Adrenal gland (tissue), 5 donors: ENCODE data around the gene NOP14.

ENCODE experiments used
- POLR2A ChIP-seq, 2 donors: fragments of 450-650 bp; IDR thresholded peaks; one replicate each; pipeline ENCODE4 v1.6.1; 2017; ENCODE audit warnings: antibody characterized with exemption in 2 of 2, mild to moderate bottlenecking in 2 of 2, moderate library complexity in 1 of 2
- TF ChIP-seq, protein P1 (sequence below), 6 experiments: fragments of 450-650 bp in 4 of 6; fragments of 200-600 bp in 2 of 6; sonication (generic) in 1 of 6; IDR thresholded peaks; 1 replicate in 5 of 6; 2 replicates in 1 of 6; pipeline versions ENCODE4 v1.5.1 to v1.8.0; 2016 to 2021; ENCODE audit warnings: antibody characterized with exemption in 6 of 6, mild to moderate bottlenecking in 2 of 6, moderate library complexity in 1 of 6
- donor health status: DM: no; HTN: no; CAD: no.

DNA sequence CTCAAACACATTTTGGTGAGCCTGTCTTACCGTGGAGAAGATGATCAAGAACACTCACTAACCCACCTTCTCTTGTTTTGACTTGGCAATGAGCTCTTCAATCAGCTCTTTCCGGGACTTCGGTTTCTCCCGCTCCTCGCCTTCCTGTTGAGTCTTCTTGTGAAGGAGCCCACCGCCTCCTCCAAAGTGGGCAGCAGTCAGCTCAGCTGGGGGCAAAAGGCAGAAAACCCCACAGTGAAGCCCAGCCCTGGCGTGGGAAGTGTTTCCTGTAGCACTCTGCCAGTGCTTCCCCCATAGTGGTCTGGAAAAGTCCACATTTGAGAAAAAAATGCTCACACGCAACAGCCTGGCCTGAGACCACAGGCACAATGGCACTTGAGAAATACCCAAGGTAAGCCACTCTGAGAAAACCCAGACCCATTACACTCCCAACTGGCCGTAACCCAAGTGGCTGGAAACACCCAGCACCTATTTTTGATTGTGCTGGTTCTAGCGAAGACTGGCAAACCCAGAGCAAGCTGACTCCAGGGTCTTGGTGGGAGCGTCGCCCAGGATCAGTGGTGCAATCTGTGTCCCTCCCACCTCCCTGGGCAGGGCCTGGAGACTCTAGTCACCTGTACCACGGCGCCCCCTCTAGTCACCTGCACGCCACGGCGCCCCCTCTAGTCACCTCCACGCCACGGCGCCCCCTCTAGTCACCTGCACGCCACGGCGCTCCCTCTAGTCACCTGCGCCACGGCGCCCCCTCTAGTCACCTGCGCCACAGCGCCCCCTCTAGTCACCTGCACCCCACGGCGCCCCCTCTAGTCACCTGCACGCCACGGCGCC is 8.6 kb downstream of the NOP14 start:
- TF ChIP-seq, protein P1, sequence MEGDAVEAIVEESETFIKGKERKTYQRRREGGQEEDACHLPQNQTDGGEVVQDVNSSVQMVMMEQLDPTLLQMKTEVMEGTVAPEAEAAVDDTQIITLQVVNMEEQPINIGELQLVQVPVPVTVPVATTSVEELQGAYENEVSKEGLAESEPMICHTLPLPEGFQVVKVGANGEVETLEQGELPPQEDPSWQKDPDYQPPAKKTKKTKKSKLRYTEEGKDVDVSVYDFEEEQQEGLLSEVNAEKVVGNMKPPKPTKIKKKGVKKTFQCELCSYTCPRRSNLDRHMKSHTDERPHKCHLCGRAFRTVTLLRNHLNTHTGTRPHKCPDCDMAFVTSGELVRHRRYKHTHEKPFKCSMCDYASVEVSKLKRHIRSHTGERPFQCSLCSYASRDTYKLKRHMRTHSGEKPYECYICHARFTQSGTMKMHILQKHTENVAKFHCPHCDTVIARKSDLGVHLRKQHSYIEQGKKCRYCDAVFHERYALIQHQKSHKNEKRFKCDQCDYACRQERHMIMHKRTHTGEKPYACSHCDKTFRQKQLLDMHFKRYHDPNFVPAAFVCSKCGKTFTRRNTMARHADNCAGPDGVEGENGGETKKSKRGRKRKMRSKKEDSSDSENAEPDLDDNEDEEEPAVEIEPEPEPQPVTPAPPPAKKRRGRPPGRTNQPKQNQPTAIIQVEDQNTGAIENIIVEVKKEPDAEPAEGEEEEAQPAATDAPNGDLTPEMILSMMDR (IDR thresholded peaks at IDR 0.05), result no peak
- no peak for TF ChIP-seq POLR2A (IDR thresholded peaks at IDR 0.05)
